Measurements from ENCODE around the gene MYO18A.
A peak's percentile ranks its signal among the peaks of the same experiment; 100 is the strongest.

The MYO18A gene

GRCh38 chr17:29043539-29044145, 136.6 kb downstream of the MYO18A start:
- no peak for DNase-seq

- no peak for DNase-seq
Measured at GRCh38 chr17:29042679-29043538, 137.3 kb downstream of the MYO18A start, which contains the start of gene PIPOX. Gene PIPOX (plus strand): TSS chr17:29043141. CDS start chr17:29043226, 85 bp downstream.

- no peak for DNase-seq
Measured at GRCh38 chr17:29042026-29042678, 138.0 kb downstream of the MYO18A start.

DNA sequence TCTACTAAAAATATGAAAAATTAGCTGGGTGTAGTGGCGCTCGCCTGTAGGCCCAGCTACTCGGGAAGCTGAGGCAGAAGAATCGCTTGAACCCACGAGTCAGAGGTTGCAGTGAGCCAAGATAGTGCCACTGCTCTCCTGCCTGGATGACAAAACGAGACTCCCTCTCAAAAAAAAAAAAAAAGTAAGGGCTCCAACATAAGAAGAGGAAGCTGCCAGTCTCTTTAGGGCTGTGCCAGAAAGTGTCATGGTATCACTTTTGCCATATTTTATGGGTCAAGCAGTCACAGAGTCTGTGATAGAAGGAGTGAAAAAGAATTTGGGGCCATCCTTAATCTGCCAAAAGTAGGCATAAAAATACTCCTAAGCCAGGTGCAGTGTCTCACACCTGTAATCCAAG, 138.6 kb downstream of the MYO18A start:
- no peak for DNase-seq

GRCh38 chr17:29041091-29041490, 139.1 kb downstream of the MYO18A start:
- no peak for DNase-seq

DNA sequence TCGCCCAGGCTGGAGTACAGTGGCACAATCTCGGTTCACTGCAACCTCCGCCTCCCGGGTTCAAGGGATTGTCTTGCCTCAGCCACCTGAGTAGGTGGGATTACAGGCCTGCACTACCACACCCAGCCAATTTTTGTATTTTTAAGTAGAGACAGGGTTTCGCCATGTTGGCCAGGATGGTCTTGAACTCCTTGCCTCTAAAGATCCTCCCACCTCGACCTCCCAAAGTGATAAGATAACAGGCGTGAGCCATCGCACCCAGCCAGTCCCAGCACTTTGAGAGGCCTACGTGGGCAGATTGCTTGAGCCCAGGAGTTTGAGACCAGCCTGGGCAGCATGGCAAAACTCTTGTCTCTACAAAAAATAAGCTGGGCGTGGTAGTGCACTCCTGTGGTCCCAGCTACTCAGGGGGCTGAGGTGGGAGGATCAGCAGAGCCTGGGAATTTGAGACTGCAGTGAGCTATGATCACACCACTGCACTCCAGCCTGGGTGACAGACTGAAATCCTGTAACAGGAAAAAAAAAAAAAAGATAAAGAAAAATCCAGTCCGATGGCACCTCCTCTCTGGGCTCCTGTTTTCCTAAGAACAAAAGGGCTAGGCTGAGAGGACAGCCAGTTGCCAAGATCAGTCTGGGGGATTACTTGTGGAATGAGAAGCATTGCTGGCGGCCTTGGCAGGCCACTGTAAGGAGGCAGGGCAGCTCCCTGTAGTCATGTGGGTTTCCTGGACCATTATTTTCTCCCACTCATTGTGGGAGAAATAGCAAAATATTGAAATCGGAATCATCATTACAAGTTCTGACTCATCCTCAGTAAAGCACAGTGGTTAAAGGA, 140.2 kb downstream of the MYO18A start:
- DNase-seq, result peak; percentile 8

GRCh38 chr17:29038085-29038795, 142.0 kb downstream of the MYO18A start:
- no peak for DNase-seq

DNA sequence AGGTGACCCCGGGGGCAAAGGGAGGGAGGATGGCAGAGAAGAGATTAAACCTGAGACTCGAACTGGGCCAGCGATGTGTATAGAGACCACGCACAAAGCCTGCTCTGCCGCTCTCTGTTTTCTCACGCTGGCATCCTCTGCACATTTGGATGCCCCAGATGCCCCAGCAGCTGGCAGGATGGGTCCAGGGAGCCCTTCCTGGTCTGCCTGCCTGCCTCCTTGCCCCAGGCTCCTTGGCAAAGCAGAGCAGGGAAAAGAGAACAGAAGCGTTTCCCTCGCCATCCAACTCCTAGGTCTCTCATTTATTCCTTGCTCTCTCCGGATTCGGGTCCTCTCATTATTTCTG, 142.5 kb downstream of the MYO18A start:
- DNase-seq, result no peak

GRCh38 chr17:29036584-29036983, 143.6 kb downstream of the MYO18A start:
- no peak for DNase-seq

DNA sequence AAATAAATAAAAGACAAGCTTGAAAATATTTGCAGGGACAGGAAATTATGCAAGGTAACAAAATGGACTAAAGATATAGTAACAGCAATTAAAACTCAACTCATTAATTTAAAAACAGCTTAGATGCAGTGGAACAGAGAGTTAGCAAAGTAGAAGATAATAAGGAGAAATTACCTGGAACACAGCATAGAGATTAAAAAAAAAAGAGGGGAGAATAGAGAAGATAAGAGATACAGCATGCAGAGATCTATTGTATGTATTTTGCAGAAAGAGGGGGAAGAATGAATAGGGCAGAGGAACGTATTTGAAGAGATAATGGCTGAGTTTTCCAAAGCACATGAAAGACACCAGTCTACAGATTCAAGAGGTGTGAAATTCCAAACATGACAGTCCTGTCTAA, 145.7 kb downstream of the MYO18A start:
- DNase-seq, result no peak

DNA sequence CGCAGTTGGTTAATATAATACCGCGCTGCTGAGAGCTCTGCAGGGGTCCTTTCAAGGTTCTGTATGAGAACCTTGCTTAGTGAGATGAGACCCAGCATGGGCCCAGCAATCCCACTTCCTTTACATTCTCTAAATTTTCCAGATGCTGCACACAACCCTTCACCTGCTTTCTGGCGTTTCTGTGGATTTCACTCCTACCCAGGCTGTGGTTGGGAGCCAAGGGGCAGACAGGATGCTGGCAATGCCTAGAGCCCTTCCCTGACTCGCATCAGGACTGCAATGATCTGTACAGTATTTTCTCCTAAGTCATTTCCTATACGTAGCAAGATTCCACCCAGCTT, 147.4 kb downstream of the MYO18A start:
- no peak for DNase-seq

DNA sequence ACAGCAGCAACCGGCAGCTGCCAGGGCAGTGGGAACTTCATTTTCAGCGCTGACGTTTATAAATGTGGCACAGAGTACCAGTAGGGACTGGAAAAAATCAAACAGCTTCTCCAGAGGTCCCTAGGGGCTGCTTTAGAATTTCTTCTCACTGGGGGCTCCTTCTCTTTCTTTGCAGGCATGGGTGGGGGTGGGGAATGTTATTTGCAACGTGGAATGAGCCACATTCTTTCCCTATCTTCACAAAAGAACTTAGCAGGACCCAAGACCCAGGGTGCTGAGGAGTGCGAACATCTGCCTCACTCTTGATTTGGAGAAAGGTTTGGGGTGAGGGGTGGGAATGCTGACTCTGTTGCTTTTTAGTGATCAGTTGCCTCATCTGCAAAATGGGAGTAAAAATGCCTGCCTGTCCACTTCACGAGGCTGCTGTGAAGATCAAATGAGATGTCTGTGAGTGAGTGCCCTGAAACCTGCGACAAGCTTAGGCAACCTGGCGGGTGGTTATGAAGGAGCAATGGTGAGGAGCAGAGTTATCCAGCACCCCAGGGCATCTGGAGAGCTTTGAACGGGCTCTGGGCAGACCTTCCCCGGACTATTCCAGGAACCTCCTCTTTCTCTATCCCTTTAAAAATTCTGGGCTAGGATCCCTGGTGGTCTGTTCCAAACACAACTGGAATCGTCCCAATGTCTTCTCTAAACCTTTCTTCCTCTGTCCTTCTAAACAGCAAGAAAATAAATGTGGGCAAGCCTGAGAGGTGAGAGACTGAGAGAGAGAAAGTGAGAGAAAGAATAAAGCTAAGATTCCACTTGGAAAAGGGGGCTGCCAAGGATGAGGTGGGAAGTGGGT, 148.0 kb downstream of the MYO18A start:
- DNase-seq, result no peak

- DNase-seq, result no peak
Measured at GRCh38 chr17:29031488-29031887, 148.7 kb downstream of the MYO18A start.

- DNase-seq, result no peak
Measured at GRCh38 chr17:29024316-29024952, 155.8 kb downstream of the MYO18A start.

- no peak for DNase-seq
Measured at GRCh38 chr17:29022074-29022473, 158.1 kb downstream of the MYO18A start.

DNA sequence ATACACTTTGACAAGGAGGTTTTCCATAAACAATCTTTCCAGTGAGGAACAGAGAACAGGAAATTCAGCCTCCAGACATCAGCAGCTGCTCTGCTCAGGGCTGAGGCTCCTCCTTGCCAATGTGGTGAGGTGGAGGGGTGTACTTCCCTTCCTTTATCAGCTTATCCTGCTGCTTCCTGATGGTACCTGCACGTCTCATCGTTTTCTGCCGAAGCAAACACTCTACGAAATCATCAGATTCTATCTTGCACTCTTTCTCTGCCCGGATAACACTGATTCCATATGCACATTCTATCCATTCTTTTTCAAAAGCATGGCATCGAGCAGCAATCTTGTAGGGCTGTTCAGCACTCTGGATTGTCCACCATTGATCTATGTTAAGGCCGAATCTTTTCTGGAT, 159.0 kb downstream of the MYO18A start:
- DNase-seq, result no peak

All from GOT3 (cell line).